Left ventricle myocardium inferior (tissue), 1 donor: ENCODE measurements around the gene ZNF558. TPM values are rescaled to one million over a fixed set of nuclear protein-coding genes. Genes with fewer than 3 reads are reported as not detected.
"Not testable (repeated sequence)": the region's sequence is repeated elsewhere in the genome, so short reads cannot be mapped to it uniquely, and the experiment has no call there.

ENCODE experiments used
- DNase-seq: peaks from one replicate; pipeline ENCODE4 v3.0.0-alpha.2; 2020
- H3K27ac ChIP-seq: fragments of 200-600 bp; replicated peaks from 2 replicates; pipeline ENCODE4 v1.8.0; 2021
- H3K27me3 ChIP-seq: fragments of 200-600 bp; 2 replicates; pipeline ENCODE4 v1.8.0; 2021; ENCODE audit warnings: low read depth
- H3K36me3 ChIP-seq: fragments of 200-600 bp; 2 replicates; pipeline ENCODE4 v1.8.0; 2021
- H3K4me1 ChIP-seq: fragments of 200-600 bp; 2 replicates; pipeline ENCODE4 v1.8.0; 2021
- H3K4me3 ChIP-seq: fragments of 200-600 bp; 2 replicates; pipeline ENCODE4 v1.8.0; 2021; ENCODE audit warnings: mild to moderate bottlenecking, moderate library complexity
- H3K9me3 ChIP-seq: fragments of 200-600 bp; replicated peaks from 2 replicates; pipeline ENCODE4 v1.8.0; 2021
- CTCF ChIP-seq: fragments of 200-600 bp; IDR thresholded peaks from 2 replicates; pipeline ENCODE4 v1.8.0; 2021; ENCODE audit warnings: antibody characterized with exemption, mild to moderate bottlenecking, borderline replicate concordance
- intact Hi-C: fragments of 100-400 bp; cut with micrococcal nuclease; formaldehyde crosslinking; loops from one replicate; pipeline ENCODE4 v1.11.0; 2022
- total RNA-seq: library from RNA; stranded (reverse); fragmentation: NEBNext Ultra II Directional; extraction: Animal tissue kit (Norgen Biotek cat#: 25700); gene quantifications from one replicate; pipeline ENCODE4 v1.2.1, GENCODE V29; 2021
- donor health status: DM: no; HTN: yes; CAD: no; lungs with severe emphysema.

ZNF558 gene
- total RNA-seq, 1 donor from 2014 or later: 10.8 TPM

- no peaks in the 10 kb centered on the region for H3K4me1 ChIP-seq
- no peaks in the 10 kb centered on the region for H3K36me3 ChIP-seq
- intact Hi-C loops: no loop called here
- DNase-seq: no peak
- TF ChIP-seq CTCF: no peak
- H3K27me3 ChIP-seq: no peaks in the 10 kb centered on the region
- peaks cover 48% of the 10 kb centered on the region for H3K9me3 ChIP-seq
- no peak overlapping the region for H3K27ac ChIP-seq
- no peak overlapping the region for H3K4me3 ChIP-seq
Observed at GRCh38 chr19:8794823-8795222, 37.3 kb downstream of the ZNF558 start.

- intact Hi-C loops, H3K9me3 ChIP-seq, H3K27ac ChIP-seq, H3K4me1 ChIP-seq, H3K27me3 ChIP-seq, H3K4me3 ChIP-seq, H3K36me3 ChIP-seq, DNase-seq: not testable (repeated sequence)
Observed at GRCh38 chr19:8773587-8773986, 58.5 kb downstream of the ZNF558 start.

GRCh38 chr19:8769265-8769664, 62.8 kb downstream of the ZNF558 start:
- H3K4me1 ChIP-seq, H3K27ac ChIP-seq, H3K4me3 ChIP-seq, intact Hi-C loops, H3K36me3 ChIP-seq, DNase-seq, H3K9me3 ChIP-seq, H3K27me3 ChIP-seq: not testable (repeated sequence)

GRCh38 chr19:8767257-8767656, 64.8 kb downstream of the ZNF558 start:
- H3K27me3 ChIP-seq, H3K36me3 ChIP-seq, H3K9me3 ChIP-seq, H3K4me3 ChIP-seq, intact Hi-C loops, DNase-seq, H3K4me1 ChIP-seq, H3K27ac ChIP-seq: not testable (repeated sequence)

Other genes starting within 250 kb of the ZNF558 start
- 11.5 TPM for gene ADAMTS10, start 221.6 kb downstream of the ZNF558 start, total RNA-seq
- not detected for gene NFILZ, start 201.7 kb downstream of the ZNF558 start, total RNA-seq
- gene ACTL9, start 133.5 kb downstream of the ZNF558 start, total RNA-seq: not detected
- not detected for gene OR2Z1, start 110.7 kb downstream of the ZNF558 start, total RNA-seq
- not detected for gene MBD3L1, start 73 bp upstream of the ZNF558 start, total RNA-seq
- gene MUC16, start 178.1 kb upstream of the ZNF558 start, total RNA-seq: not detected